Fibroblast of skin of back (primary cell): ENCODE measurements around the gene C9orf72.
A peak's percentile ranks its signal among the peaks of the same experiment; 100 is the strongest.

ENCODE experiments used
- DNase-seq: peaks from one replicate; pipeline ENCODE4 v3.0.0-alpha.2; 2013

Gene C9orf72

DNA sequence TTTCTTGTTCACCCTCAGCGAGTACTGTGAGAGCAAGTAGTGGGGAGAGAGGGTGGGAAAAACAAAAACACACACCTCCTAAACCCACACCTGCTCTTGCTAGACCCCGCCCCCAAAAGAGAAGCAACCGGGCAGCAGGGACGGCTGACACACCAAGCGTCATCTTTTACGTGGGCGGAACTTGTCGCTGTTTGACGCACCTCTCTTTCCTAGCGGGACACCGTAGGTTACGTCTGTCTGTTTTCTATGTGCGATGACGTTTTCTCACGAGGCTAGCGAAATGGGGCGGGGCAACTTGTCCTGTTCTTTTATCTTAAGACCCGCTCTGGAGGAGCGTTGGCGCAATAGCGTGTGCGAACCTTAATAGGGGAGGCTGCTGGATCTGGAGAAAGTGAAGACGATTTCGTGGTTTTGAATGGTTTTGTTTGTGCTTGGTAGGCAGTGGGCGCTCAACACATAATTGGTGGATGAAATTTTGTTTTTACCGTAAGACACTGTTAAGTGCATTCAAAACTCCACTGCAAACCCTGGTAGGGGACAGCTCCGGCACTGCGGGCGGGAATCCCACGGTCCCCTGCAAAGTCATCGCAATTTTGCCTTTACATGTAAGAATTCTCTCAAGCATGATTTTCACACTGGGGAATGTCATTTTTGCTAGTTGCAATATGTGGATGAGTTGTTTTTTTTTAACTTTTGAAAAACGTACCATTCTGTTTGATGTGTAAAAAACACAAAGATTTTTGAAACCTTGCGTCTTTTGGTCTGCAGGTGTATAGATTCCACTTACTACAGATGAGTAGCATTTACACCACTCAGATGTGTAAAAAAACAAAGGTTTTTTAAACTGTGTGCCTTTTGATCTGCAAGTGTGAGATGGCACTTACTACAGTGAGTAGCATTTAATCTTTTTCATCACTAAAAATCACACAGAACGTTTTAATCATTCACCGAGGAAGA, 631 bp upstream of the C9orf72 start:
- DNase-seq, result peak; percentile 98

DNA sequence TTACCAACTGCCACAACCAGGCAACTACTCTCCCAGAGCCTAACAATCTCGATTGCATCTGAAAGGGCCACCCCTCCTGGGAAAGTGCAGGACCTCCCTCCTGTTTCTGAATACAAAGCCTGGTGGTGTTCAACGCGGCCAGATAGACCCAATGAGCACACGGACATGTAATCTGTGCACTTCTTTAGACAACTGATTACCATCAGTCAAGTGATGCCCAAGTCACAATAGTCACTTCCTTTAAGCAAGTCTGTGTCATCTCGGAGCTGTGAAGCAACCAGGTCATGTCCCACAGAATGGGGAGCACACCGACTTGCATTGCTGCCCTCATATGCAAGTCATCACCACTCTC, 739 bp downstream of the C9orf72 start:
- peak; percentile 46 for DNase-seq

DNA sequence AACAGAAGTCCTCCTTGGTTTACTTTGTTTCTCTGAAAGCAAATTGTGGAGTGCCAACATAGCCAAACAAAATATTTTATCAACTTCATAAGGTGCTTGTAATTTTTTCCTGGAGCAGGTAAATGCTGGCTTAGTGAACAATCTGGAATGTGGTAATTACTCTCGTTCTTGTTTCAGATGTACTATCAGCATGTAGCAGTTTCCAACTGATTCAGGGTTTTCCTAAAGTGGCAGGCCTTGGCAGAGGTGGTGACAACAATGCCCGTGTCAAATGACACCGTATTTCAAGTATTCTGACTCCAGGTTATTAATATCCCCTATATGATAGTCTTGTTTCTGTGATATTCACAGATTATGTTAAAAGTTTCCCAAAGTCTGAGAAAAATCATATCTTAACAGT, 1.2 kb downstream of the C9orf72 start:
- no peak for DNase-seq

DNA sequence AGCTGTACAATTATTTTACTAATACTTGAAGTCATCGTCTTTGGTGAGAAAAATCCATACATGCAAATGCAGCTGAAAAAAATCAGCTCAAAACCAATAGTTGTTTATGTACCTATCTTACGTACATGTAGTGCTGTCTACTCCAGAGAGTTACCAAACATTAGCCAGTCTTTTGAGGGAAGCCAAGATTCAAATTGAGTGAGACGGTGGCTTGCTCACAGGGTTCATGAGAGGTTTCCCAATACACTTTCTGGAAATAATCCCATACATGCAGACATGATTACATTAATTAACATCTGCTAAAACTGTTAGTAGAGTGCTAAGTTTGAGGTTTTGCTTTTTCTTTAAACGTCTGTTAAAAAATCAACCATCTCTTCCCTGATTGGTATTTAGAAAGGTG, 2.3 kb downstream of the C9orf72 start:
- DNase-seq, result no peak

DNA sequence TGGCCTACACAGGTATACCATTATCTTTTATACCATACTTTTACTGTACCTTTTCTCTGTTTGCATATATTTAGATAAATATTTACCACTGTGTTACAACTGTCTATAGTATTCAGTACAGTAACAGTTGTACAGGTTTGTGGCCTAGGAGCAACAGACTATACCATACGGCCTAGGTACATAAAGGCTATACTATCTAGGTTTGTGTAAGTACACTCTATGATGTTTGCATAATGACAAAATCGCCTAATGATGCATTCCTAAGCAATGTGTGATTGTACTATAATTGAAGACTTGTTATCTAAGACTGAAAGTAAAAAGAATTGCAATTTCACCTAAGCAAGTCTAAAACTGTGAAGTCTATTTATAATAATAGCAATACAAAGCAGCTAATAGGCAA, 3.9 kb downstream of the C9orf72 start:
- peak; percentile 4 for DNase-seq

DNA sequence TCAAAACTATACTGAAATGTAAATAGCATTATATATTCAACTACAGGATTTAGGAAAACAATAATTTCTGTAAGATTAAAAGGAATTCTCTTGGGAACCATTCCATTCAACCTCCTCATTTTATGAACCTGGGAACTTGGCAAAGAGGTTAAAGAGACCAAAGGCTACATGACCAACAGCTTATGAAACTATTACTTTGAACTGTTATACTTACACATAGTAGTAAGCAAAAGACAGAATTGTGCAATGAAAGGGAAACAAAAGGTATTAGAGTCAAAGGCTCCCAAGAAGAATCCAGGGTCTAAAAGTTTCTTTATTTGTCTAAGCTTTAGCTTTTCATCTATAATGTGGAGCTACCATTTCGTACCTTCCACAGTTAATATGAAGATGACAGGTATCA, 7.2 kb downstream of the C9orf72 start:
- DNase-seq, result no peak

DNA sequence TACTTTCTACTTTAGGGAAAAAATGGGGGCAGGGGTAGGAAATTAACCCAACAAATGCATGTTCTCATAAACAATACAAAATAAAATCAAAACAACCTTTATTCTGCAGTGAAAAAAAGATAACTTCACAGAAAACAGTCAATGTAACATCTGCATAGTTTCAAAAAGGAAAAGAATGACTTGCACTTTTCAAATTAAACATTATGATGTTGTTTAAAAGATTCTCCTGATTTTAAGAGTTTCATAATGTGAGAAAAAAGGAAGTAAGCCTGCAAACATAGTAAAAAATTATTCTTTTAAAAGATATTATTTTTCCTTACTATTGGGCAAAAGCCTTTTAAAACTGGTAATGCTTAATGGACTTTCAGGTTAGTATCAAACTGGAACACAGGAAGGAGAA, 7.6 kb downstream of the C9orf72 start:
- no peak for DNase-seq

DNA sequence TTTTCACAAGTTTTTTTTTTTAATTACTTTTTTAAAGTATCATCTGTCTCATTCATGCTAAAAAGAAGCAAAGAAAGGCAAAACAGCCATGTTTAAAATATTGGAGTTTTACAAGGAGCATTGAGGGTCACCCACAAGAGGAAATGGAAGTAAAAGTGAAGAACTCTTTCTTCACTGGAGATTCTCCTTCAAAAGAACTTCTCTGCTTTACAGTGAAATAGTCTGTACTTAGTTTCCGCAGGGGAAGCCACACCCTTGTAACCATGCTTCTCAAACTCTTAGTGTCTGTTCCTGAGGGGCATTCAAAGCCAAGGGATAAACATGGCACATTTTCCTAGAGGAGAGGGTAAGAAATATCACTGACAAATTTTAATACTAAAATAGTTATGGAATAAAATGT, 8.6 kb downstream of the C9orf72 start:
- DNase-seq, result no peak

DNA sequence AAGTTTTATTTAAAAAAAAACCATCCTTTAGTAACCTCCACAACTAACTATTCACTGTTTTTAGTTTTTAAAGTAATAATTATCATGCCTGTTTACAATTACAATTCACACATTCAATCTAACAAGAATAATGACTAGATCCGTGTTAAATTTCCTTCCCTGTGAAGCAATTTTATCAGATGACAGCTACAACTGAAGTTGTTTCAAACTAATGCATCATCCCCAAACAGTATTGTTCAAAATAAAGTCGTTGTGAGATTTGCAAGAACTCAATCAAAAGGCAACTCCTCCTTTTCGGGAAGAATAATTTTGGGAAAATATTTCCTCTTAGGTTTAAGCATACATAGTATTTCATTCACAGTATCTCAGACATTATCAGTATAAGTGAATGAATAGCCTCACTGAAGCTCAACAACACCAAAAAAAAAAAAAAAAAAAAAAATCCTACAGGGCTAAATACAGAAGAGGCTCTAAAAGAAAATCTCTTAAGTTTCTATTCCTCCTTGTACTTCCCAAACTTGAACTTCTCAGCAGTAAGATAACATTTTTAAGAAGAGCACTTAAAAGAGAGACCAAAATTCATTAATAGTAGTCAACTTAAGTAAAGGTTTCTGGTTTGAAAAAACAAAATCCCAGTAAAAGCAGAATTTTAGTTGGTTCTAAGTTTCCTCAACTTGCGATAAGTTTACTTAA, 9.4 kb downstream of the C9orf72 start:
- DNase-seq, result no peak

DNA sequence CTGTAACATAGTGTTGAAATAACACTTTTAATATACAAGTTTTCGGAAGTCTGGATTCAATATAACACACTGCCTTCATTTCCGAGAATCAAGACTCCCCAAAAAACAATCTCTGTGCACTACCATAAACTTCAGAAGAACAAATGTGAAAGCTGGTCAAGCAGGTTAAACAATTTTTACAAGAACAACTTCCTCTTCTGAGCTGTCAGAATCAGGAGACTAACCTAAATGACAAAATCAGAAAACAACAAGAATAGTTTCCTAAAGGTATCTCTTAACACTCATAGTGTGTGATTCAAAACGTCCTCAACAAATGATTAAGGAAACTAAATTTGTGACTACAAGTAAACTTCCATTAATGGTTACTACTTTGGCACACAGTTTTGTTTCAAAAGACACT, 11.6 kb downstream of the C9orf72 start:
- DNase-seq, result no peak

DNA sequence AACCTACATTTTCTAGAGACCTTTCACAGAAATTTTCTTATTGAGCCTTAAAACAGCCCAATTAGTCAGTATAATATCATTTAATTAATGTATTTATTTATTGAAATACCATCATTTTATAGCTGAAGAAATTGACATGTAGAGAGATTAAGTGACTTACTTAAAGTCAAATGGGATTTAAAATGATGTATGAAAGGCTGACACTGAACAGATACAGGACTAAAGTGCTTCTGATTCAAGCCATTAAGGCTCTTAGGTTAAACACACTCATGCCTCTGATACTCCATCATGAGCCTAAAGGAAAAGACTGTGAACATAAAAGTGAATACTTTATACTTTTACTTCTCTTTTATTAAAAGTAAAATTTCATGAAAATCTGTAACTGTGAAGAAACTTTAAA, 12.8 kb downstream of the C9orf72 start:
- DNase-seq, result no peak

DNA sequence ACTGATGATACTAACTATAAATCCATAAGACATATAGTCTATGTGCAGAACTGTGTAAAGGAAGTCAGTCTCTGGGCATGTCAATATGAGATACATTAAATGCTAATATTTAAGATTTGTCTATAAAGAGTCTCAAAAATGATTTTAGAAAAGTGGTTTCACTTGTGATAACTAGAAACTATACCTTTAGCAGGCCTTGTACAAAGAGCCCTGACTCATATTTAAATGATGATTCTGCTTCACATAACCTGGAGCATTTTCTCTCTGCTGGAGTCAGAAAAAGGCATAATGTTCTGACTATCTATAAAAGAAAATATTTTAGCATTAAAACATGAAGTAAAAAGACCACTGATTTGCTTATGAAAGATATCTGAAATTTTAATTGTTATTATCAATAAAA, 15.0 kb downstream of the C9orf72 start:
- no peak for DNase-seq

DNA sequence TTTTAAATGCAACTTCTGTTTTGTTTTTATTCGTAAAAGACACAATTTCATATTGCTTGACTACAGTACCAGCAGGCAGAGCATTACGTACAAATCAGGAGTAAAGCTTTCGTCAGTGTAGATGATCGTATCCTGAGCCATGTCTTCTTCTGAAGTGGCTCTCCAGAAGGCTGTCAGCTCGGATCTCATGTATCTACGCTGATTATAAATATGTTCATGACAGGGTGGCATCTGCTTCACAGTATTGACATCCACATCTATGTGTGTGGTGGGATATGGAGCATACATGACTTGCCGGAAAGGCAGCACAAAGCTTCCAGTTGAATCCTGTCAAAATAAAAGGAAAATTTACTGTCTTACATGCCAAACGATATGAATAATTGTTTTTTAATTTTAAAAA, 16.8 kb downstream of the C9orf72 start:
- no peak for DNase-seq

DNA sequence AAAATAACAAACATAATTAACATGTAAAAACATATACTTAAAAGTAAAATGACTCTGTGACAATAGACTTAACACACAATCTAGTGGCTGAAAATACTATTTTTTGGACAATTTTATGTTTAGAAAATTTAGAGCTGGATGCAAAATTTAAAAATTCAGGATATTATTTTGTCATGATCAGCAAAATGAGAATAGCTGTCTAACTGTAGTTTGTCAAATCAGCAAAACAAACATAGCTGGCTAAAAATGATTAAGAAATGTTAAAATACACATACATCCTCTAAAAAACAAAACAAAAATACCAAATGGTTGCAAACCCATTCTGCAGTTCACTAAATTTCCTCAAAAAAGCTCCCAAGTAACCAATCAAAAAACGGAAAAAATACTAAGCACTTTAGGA, 18.6 kb downstream of the C9orf72 start:
- DNase-seq, result no peak

DNA sequence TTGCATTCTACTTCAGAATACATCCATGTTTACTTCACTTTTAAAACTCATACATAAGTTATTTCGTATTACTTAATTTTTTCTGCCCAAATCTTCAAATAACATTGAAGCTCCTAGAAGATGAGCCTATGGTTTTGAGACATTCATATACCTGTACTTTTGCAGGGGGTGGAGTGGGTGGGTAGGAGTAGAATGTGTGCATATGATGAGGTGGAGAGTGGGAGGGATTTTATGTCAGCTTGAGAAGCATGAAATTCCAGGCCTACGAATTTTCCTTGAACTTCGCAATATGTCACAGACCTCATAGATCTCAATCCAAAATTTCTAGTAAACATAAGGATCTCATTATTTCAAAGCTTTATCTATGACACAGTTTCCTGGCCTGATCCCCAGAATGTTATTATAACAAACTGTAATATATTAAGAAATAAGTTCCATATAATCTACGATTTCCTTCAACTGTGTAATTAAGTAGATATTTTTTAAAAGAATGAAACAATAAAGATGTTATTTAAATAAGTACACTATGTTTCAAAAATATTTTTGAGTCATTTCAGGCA, 24.0 kb downstream of the C9orf72 start:
- peak; percentile 6 for DNase-seq

DNA sequence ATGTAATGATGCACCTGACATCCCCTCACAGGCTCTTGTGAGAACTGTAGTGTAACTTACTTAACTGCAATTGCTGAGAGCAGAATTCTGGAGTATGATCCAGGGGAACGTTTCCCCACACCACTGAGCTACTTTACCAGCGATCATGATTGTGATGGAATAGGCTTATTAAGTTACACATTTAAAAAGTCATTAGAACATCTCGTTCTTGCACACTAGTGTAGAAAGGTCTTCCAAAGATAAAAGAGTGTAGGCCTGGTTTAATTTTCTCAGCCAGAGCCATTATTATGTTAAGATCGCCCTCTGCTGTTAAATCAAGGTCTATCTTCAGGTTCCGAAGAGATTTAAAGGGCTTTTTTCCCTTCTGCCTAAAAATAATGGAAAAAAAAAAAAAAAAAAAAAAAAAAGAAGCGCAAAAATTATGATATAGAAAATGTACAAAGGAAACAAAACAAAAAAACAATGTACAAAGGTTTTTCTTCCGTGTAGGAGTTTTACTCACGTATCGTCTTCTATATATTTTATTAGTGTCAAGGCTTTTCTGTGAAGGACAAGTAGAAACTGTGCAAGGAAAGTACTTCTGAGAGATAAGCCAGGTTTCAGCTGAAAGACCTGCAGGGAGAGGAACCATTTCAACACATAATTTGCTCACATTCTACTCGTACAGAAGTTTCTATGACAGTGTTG, 25.1 kb downstream of the C9orf72 start:
- DNase-seq, result peak; percentile 35

DNA sequence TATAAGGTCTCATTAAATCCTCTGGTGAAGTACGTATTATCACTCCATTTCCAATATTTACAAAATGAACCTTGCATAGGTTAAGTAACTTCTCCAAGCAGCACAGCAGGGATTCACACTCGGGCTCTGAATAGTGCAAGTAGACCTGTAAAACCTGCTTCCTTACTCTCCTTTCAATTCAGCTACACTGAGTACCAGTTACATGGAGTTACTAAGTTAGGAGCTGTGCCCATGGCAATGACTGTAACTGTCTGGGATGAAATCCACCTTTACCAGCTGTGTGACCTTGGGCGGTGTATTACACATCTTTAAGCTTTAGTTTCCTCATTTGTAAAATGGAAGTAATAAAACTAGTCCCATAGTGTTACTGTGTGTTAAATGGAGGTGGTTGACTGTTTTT, 27.8 kb downstream of the C9orf72 start:
- DNase-seq, result no peak

DNA sequence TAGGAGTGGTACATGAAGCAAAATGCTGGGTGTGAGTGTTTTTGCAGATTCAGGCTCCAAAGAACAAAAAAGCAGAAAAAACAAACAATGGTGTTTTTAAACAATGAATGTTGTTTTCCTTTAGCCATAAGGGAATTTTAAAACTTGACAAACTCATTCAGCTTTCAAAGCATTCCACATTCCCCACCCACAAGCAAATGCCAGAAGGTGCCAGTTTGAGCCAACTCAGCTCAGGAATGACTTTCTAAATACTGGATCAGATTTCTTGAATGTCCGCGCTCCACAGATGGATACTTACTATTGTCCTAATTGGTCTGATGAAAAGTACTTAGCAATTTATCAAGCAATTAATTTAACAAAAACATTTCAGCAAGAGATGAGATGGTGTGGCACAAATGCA, 30.8 kb downstream of the C9orf72 start:
- DNase-seq, result no peak

DNA sequence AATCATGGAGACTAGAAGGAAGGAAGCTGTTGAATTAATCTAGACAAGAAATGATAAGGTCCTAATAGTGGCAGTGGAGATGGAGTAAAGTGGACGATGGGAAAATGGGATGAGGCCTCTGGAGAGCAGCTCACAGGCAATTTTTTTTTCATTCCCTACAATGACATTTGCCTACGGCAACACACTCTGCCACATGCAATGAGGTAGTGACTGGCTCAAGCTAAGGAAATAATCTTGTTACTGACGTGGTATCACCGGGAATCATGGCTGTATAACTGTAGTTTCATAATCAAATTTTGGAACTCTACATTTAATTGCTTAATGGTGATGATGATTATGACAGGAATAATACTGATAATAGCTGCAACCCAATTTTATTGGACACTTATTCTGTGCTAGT, 31.5 kb downstream of the C9orf72 start:
- DNase-seq, result no peak

DNA sequence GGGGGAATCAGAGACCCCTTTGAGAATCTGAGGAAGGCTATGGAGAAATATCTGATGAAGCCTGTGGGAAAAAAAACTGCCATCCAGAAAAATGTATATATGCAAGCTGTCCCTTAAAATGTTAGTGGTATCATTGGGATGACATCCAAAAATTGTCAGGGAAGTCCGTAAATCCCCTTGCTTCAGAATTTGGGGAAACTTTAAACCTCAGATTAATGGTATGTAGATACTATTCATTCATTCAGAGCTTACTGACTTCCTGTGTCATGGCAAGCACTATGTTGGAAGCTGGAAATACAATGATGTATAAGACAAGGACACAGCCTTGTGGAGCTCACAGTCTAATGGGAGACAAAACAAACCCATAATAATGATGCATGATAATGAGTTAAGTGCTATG, 32.8 kb downstream of the C9orf72 start:
- no peak for DNase-seq

DNA sequence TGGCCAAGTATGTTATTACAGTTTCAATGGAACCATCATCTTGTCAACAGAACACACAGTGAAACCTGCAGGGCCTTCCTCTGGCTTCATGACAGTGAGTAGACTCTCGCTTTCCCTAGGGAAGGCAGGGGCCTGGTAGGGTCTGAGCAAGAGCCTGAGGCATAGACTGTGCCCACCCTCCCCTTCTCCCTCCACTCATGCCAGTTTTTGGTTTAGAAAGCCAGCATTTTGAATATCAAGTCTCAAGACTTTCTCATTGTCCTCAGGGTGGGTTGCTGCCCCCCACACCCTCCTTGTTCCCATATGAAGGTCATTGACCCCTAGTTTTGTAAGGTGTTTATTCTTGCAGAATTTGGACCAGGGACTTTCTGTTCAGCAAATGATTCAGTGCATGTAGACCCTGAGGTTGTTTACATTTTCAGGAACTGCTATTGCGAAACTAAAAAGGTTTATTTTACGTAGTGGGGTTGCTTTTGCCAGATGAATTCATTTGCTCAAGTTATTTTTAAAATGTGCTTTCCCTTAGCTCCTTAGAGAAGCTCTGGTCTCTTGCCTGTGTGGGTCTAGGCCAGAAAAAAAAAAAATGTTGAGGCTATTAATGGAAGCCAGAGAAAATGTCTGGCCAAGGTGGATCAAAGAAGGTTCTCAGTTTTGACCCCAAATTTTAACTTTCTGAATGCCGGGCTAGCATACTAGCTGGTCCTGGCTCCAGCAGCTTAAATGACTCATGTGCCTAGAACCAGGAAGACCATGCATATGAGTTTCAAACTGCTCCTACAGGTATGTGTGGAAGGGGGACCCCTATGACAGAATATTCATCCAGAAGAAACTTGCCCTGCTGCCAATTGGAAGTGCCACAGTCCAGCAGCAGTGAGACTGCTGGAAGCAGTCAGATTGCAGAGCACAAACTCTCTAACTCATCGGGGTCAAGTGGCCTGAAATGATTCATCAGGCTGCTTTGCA, 33.5 kb downstream of the C9orf72 start:
- no peak for DNase-seq

DNA sequence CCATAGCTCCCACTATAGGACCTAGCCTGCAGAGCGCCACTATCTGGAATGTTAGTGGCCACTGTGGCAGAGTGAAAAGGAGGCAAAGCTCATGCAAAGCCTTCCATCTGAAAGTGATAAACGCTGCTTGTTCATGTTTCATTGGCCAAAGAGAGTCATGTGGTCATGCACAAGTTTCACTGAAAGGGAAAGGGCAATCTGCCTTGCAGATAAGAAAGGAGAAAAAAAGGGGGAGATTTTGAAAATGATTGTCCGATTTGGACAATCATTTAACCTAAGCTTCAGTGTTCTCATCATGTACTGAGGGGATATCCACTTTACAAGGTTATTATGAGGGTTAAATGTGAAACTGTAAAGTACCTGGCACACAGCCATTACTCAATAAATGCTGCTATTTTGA, 34.6 kb downstream of the C9orf72 start:
- no peak for DNase-seq
